GM19238 (cell line): ENCODE results near the gene PLAGL2.
"Not testable (repeated sequence)": the region's sequence is repeated elsewhere in the genome, so short reads cannot be mapped to it uniquely, and the experiment has no call there.

ENCODE experiments used
- DNase-seq: peaks from one replicate; pipeline ENCODE4 v3.0.0; 2011; ENCODE audit warnings: low spot score; ENCODE audit not compliant: insufficient read length

Gene PLAGL2

DNA sequence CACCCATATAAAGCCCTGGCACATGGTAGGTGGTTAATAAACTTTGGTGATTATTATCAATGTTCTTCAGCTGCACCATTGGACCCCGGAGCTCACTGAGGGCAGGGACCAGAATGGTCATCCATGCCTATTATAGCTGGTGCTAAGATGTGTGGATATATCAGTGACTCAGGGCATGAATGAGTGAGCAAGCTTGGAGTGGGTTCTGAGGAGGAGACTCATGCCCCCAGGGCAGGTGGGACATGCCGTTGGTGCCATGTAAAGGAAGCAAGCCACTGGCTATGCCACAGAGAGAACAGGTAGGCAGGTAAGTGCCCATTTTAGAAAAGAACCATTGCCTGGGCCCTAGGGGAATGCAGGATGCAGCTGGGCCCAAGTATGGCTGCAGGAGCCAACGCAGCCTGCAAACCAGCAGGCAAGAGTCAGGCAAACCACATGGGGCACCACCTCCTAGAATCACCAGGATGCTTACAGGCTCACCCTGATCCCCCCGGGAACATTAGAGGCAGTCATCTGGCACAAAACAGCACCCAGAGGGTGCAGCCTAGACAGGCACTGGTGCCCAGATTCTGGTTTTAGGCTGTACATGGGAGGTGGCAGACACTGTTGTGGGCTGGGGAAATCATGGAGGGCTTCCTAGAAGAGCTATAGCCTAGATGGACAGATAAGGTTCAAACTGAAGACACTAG lies 23.5 kb downstream of the PLAGL2 start:
- no peak for DNase-seq

DNA sequence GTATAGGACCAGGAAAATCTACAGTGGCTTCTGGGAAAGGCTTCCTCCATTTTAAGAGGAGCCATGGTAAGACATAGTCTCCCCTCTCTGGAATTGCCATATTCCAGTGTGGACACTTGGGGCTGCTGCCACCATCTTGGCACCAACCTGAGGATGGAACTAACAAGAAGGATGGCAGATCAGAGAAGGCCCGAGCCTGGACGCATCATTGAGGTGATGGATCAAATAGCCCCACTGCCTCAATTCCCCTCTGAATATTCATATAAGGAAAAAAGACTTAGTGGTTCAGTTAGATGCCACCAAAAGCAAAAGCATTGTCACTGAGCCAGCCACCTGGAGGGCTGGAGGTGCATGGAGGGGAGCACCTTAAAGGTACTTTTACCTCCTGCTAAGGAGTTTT lies 25.9 kb downstream of the PLAGL2 start:
- DNase-seq: no peak

- DNase-seq: no peak
Measured at GRCh38 chr20:32179934-32180333, 27.6 kb downstream of the PLAGL2 start.

- no peak for DNase-seq
Measured at GRCh38 chr20:32179515-32179914, 28.0 kb downstream of the PLAGL2 start.

GRCh38 chr20:32177696-32178095 lies 29.8 kb downstream of the PLAGL2 start:
- DNase-seq: not testable (repeated sequence)

- no peak for DNase-seq
Measured at GRCh38 chr20:32168184-32168910, 39.2 kb downstream of the PLAGL2 start.

DNA sequence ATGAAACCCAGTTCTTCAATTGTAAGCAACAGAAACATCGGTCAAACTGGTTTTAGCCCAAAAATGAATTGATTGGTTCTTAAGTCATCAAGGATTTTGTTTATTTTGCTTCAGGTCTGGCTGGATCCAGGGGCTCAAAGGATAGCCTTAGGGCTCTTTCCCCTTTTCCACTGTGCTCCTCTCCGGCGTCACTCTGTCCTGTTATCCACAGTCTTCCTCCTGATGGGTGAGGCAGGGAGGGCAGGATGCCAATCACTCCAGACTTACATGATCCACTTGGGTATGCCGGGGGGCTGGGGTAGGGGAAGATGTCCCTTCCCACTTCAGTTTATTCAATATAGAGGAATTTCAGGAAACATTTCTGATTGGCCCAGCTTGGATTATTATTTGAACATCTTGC lies 40.0 kb downstream of the PLAGL2 start:
- DNase-seq: no peak

- no peak for DNase-seq
Measured at GRCh38 chr20:32165836-32166545, 41.6 kb downstream of the PLAGL2 start.

GRCh38 chr20:32164984-32165735 lies 42.4 kb downstream of the PLAGL2 start:
- DNase-seq: no peak

DNA sequence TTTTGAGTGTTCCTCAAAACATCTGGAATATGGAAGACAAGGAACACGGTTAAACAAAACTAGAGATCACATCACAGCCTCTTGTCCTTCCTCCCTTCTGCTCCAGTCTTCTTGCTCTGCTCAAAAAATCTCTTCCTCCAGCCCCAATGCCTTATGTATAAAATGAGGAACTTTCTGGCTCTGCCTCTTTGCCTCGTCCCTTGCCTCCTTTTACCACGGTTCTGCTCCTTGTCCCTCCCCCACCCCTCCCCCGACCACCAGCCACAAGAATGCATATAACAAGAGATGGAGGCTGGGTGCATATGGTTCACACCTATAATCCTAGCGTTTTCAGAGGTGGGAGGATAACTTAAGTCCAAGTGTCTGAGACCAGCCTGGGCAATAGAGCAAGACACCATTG lies 43.6 kb downstream of the PLAGL2 start:
- DNase-seq: no peak

DNA sequence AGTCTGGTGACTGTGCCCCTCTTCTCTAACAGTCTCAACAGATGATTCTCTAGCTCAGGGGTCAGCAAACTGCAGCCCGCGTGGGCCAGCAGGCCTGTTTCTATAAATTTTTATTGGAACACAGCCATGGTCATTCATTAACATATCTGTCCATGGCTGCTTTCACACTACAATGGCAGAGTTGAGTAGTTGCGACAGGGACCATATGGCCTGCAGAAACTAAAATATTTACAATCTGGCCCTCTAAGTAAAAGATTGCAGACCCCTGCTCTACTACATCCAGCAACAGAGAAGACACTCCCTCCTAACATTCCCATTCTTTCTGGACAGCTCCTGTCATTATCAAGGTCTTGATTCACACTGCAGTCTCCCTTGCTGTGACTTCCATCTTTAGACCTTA lies 45.2 kb downstream of the PLAGL2 start:
- no peak for DNase-seq

DNA sequence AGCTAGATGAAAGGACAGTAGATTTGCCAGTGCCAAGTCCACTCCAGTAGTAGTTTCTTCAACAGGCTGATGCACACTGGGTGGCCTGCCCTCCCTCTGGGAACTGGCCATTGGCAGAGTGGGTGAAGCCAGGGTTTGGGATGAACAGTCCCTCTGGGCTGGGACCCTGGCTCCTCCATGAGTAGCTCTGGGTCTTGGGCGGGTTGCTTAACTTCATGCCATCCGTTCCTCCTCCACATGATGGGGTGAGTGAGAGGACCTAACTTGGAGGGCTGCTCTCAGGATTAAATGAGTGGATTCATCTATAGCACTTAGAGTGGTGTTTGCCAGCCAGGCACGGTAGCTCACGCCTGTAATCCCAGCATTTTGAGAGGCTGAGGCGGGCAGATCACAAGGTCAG lies 47.2 kb downstream of the PLAGL2 start:
- DNase-seq: no peak

GRCh38 chr20:32159766-32160221 lies 47.7 kb downstream of the PLAGL2 start:
- DNase-seq: no peak

DNA sequence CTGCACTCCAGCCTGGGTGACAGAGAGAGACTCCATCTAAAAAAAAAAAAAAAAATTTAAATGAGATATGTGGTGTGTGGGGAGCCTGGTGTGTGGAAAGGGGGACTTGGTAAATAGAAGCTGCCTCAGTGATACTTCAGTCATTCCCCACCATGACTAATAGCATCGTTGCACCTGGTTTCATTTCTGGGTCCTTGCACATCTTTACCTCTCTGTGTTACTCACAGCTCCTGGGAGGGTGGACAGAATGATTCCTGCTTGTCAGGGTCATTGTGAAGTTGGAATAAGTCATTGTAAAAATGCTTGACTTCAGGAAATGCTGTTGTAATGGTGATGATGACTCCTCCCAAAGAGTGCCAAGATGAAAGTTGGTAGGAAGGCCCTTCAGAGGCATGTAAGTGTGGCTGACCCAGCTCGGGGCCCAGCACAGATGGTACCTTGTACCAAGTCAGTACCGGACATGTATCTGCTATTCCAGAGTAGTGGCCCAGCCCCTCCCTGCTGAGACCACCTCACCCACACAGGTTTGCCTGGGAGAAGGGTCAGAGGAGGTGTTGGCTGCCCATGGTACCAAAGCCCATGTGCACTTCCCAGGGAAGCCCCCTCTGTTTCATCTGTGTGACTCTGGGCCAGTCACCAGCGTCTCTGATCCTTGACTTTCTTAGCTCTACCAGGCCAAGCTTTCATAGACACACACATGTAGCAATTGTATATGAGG lies 48.4 kb downstream of the PLAGL2 start:
- DNase-seq: no peak

DNA sequence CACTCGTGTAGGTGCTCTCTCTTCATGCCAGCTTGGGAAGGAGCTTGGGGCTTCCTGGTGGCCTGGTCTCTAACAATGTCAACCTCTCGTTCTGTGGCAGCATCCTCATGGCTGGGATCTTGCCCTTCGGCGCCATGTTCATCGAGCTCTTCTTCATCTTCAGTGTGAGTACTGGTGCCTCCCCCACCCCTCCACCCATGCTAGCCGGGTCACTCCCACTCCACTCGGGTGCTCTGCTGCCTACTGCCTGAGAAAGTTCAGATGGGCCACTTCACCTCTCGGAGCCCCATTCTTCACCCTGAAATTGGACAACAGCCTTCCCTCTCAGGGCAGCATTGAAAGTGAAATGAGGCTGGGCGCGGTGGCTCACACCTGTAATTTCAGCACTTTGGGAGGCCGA lies 49.2 kb downstream of the PLAGL2 start:
- no peak for DNase-seq

DNA sequence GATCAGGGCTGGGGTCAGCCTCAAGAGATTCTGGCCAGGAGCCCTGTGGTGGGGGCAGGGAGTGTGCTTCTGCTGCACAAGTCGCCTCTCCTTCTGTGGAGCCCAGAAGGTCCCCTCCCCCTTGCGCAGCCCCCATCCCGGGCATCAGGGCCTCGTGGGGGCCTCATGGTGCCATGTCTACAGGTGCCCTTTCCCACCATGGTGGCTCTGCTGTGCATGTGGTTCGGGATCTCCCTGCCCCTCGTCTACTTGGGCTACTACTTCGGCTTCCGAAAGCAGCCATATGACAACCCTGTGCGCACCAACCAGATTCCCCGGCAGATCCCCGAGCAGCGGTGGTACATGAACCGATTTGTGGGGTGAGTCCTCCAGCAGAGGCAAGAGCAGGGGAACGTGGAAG lies 49.9 kb downstream of the PLAGL2 start:
- no peak for DNase-seq

GRCh38 chr20:32155017-32155981 lies 52.2 kb downstream of the PLAGL2 start:
- no peak for DNase-seq

- DNase-seq: no peak
Measured at GRCh38 chr20:32153771-32154170, 53.8 kb downstream of the PLAGL2 start.

- no peak for DNase-seq
Measured at GRCh38 chr20:32153156-32153665, 54.3 kb downstream of the PLAGL2 start.
